Ovary (tissue), 3 donors: ENCODE results near the gene CCAR1.

ENCODE experiments used
- POLR2A ChIP-seq: fragments of 450-650 bp; IDR thresholded peaks from one replicate; pipeline ENCODE4 v1.6.1; 2017; ENCODE audit warnings: antibody characterized with exemption, mild to moderate bottlenecking, moderate library complexity
- TF ChIP-seq, protein P1 (sequence below), 3 donors: fragments of 450-650 bp in 2 of 3; fragments of 200-600 bp in 1 of 3; IDR thresholded peaks; one replicate each; pipeline versions ENCODE4 v1.5.1 to v1.8.0; 2016 to 2022; ENCODE audit warnings: antibody characterized with exemption in 3 of 3, mild to moderate bottlenecking in 1 of 3
- donor health status: DM: no; HTN: no; CAD: no.

DNA sequence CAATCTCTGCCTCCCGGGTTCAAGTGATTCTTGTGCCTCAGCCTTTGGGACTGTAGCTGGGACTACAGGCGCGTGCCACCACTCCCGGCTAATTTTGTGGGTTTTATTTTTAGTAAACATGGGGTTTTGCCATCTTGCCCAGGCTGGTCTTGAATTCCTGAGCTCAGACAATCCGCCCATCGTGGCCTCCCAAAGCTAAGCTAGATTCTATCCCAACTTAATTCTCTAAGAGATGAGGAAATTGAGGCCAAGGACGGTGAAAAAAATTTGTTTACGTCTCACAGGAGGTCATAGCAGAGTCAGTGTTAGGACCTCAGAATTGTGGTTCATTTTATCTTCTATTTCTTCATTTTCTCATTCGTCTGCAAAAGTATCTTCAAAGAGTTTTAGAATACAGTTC is 6.1 kb downstream of the CCAR1 start:
- TF ChIP-seq, protein P1, sequence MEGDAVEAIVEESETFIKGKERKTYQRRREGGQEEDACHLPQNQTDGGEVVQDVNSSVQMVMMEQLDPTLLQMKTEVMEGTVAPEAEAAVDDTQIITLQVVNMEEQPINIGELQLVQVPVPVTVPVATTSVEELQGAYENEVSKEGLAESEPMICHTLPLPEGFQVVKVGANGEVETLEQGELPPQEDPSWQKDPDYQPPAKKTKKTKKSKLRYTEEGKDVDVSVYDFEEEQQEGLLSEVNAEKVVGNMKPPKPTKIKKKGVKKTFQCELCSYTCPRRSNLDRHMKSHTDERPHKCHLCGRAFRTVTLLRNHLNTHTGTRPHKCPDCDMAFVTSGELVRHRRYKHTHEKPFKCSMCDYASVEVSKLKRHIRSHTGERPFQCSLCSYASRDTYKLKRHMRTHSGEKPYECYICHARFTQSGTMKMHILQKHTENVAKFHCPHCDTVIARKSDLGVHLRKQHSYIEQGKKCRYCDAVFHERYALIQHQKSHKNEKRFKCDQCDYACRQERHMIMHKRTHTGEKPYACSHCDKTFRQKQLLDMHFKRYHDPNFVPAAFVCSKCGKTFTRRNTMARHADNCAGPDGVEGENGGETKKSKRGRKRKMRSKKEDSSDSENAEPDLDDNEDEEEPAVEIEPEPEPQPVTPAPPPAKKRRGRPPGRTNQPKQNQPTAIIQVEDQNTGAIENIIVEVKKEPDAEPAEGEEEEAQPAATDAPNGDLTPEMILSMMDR (IDR thresholded peaks at IDR 0.05): no peak
- no peak for TF ChIP-seq POLR2A
